HEK293 (cell line): ENCODE results near the gene LAMC3.
A peak's percentile ranks its signal among the peaks of the same experiment; 100 is the strongest.

ENCODE experiments used
- BCL11B ChIP-seq: fragments of 450-650 bp; formaldehyde crosslinking; IDR thresholded peaks from 2 replicates; pipeline ENCODE4 v1.5.1; 2016; ENCODE audit warnings: low read depth, missing biosample characterization, missing genetic modification characterization
- EGR2 ChIP-seq: fragments of 450-650 bp; formaldehyde crosslinking; IDR thresholded peaks from 2 replicates; pipeline ENCODE4 v1.5.1; 2016; ENCODE audit warnings: low read depth, missing biosample characterization, missing genetic modification characterization
- FEZF1 ChIP-seq: fragments of 450-650 bp; formaldehyde crosslinking; IDR thresholded peaks from 2 replicates; pipeline ENCODE4 v1.5.1; 2016; ENCODE audit warnings: missing biosample characterization, missing genetic modification characterization
- GFI1B ChIP-seq: fragments of 450-650 bp; formaldehyde crosslinking; IDR thresholded peaks from 2 replicates; pipeline ENCODE4 v1.5.1; 2016; ENCODE audit warnings: missing biosample characterization, missing genetic modification characterization
- GLI2 ChIP-seq: fragments of 450-650 bp; formaldehyde crosslinking; IDR thresholded peaks from 2 replicates; pipeline ENCODE4; 2017; ENCODE audit warnings: missing biosample characterization, missing genetic modification characterization, low read depth, borderline replicate concordance
- GLIS2 ChIP-seq: fragments of 450-650 bp; formaldehyde crosslinking; IDR thresholded peaks from 2 replicates; pipeline ENCODE4 v1.5.1; 2016; ENCODE audit warnings: missing biosample characterization, missing genetic modification characterization
- HOXA7 ChIP-seq: sonication (generic); formaldehyde crosslinking; IDR thresholded peaks from 2 replicates; pipeline ENCODE4 v1.8.1; 2022; ENCODE audit warnings: missing genetic modification reagents, borderline replicate concordance
- KLF7 ChIP-seq: fragments of 450-650 bp; formaldehyde crosslinking; IDR thresholded peaks from 2 replicates; pipeline ENCODE4 v1.5.1; 2016; ENCODE audit warnings: missing biosample characterization, missing genetic modification characterization, borderline replicate concordance
- ZBTB11 ChIP-seq: fragments of 450-650 bp; formaldehyde crosslinking; conservative IDR thresholded peaks from 2 replicates; pipeline ENCODE4 v1.5.1; 2016; ENCODE audit warnings: low read depth, missing biosample characterization, missing genetic modification characterization
- ZFP41 ChIP-seq: fragments of 450-650 bp; formaldehyde crosslinking; IDR thresholded peaks from 2 replicates; pipeline ENCODE4 v1.5.1; 2016; ENCODE audit warnings: missing biosample characterization, missing genetic modification characterization, borderline replicate concordance
- ZNF121 ChIP-seq: fragments of 450-650 bp; formaldehyde crosslinking; IDR thresholded peaks from 2 replicates; pipeline ENCODE4 v1.5.1; 2016; ENCODE audit warnings: missing biosample characterization, missing genetic modification characterization
- ZNF169 ChIP-seq: fragments of 450-650 bp; formaldehyde crosslinking; IDR thresholded peaks from 2 replicates; pipeline ENCODE4 v1.5.1; 2016; ENCODE audit warnings: missing biosample characterization, missing genetic modification characterization
- ZNF19 ChIP-seq: fragments of 450-650 bp; formaldehyde crosslinking; IDR thresholded peaks from 2 replicates; pipeline ENCODE4; 2016; ENCODE audit warnings: missing biosample characterization, missing genetic modification characterization, low read depth
- ZNF202 ChIP-seq: fragments of 450-650 bp; formaldehyde crosslinking; IDR thresholded peaks from 2 replicates; pipeline ENCODE4 v1.5.1; 2016; ENCODE audit warnings: missing biosample characterization, missing genetic modification characterization, borderline replicate concordance
- ZNF335 ChIP-seq: fragments of 450-650 bp; formaldehyde crosslinking; conservative IDR thresholded peaks from 2 replicates; pipeline ENCODE4 v1.5.1; 2016; ENCODE audit warnings: missing biosample characterization, missing genetic modification characterization
- ZNF404 ChIP-seq: fragments of 450-650 bp; formaldehyde crosslinking; IDR thresholded peaks from 2 replicates; pipeline ENCODE4 v1.5.1; 2017; ENCODE audit warnings: missing biosample characterization, missing genetic modification characterization
- ZNF426 ChIP-seq: fragments of 450-650 bp; formaldehyde crosslinking; IDR thresholded peaks from 2 replicates; pipeline ENCODE4 v1.5.1; 2017; ENCODE audit warnings: missing biosample characterization, missing genetic modification characterization, mild to moderate bottlenecking, inconsistent platforms, moderate library complexity
- ZNF473 ChIP-seq: fragments of 450-650 bp; formaldehyde crosslinking; IDR thresholded peaks from 2 replicates; pipeline ENCODE4 v1.5.1; 2017; ENCODE audit warnings: missing biosample characterization, missing genetic modification characterization
- ZNF518A ChIP-seq: fragments of 450-650 bp; formaldehyde crosslinking; conservative IDR thresholded peaks from 2 replicates; pipeline ENCODE4 v1.5.1; 2016; ENCODE audit warnings: low read depth, missing biosample characterization, missing genetic modification characterization
- ZNF529 ChIP-seq: fragments of 450-650 bp; formaldehyde crosslinking; IDR thresholded peaks from 2 replicates; pipeline ENCODE4 v1.5.1; 2017; ENCODE audit warnings: missing genetic modification characterization, missing biosample characterization; ENCODE audit not compliant: insufficient replicate concordance
- ZNF558 ChIP-seq: fragments of 450-650 bp; formaldehyde crosslinking; IDR thresholded peaks from 2 replicates; pipeline ENCODE4 v1.5.1; 2016; ENCODE audit warnings: missing biosample characterization, missing genetic modification characterization
- ZNF623 ChIP-seq: fragments of 450-650 bp; formaldehyde crosslinking; IDR thresholded peaks from 2 replicates; pipeline ENCODE4 v1.5.1; 2016; ENCODE audit warnings: missing biosample characterization, missing genetic modification characterization
- ZNF639 ChIP-seq: fragments of 450-650 bp; formaldehyde crosslinking; IDR thresholded peaks from 2 replicates; pipeline ENCODE4 v1.5.1; 2016; ENCODE audit warnings: missing biosample characterization, missing genetic modification characterization
- ZNF664 ChIP-seq: fragments of 450-650 bp; formaldehyde crosslinking; IDR thresholded peaks from 2 replicates; pipeline ENCODE4 v1.5.1; 2016; ENCODE audit warnings: missing biosample characterization, missing genetic modification characterization
- ZNF701 ChIP-seq: fragments of 450-650 bp; formaldehyde crosslinking; IDR thresholded peaks from 2 replicates; pipeline ENCODE4 v1.5.1; 2016; ENCODE audit warnings: missing biosample characterization, missing genetic modification characterization
- ZNF707 ChIP-seq: fragments of 450-650 bp; formaldehyde crosslinking; IDR thresholded peaks from 2 replicates; pipeline ENCODE4 v1.5.1; 2016; ENCODE audit warnings: missing biosample characterization, missing genetic modification characterization
- ZNF830 ChIP-seq: fragments of 450-650 bp; IDR thresholded peaks from 2 replicates; pipeline ENCODE4 v1.5.0; 2018; ENCODE audit warnings: missing biosample characterization, missing genetic modification characterization, low read depth, mild to moderate bottlenecking, moderate library complexity
- ZSCAN30 ChIP-seq: fragments of 450-650 bp; IDR thresholded peaks from 2 replicates; pipeline ENCODE4 v1.5.1; 2018; ENCODE audit warnings: missing biosample characterization, mild to moderate bottlenecking, missing genetic modification characterization, moderate library complexity
- ZSCAN5A ChIP-seq: fragments of 450-650 bp; formaldehyde crosslinking; IDR thresholded peaks from 2 replicates; pipeline ENCODE4 v1.5.1; 2016; ENCODE audit warnings: missing biosample characterization, missing genetic modification characterization
- ZXDB ChIP-seq: fragments of 450-650 bp; formaldehyde crosslinking; IDR thresholded peaks from 2 replicates; pipeline ENCODE4 v1.5.1; 2016; ENCODE audit warnings: missing biosample characterization, missing genetic modification characterization

The LAMC3 gene

GRCh38 chr9:130985606-130986162 is 23.3 kb upstream of the LAMC3 start (continued):
- TF ChIP-seq ZNF518A (tag by site-specific recombination), result peak; percentile 91
- no peak for TF ChIP-seq ZNF701 (tag by site-specific recombination)
- peak; percentile 38 for TF ChIP-seq ZXDB
- no peak for TF ChIP-seq BCL11B (tag by site-specific recombination)
- TF ChIP-seq ZSCAN30 (tag by site-specific recombination), result no peak
- no peak; the same call in 1 of the 2 replicates for TF ChIP-seq GLI2 (tag by site-specific recombination)
- peak; percentile 57; the same call in 1 of the 2 replicates for TF ChIP-seq ZNF558
- no peak for TF ChIP-seq ZNF529 (tag by site-specific recombination)
- peak; percentile 63; the same call in 1 of the 2 replicates for TF ChIP-seq ZNF664 (tag by site-specific recombination)
- TF ChIP-seq FEZF1 (tag by site-specific recombination), result no peak
- TF ChIP-seq ZNF623 (tag by site-specific recombination), result peak; percentile 73
- no peak for TF ChIP-seq HOXA7 (CRISPR knock-in tag)
- peak; percentile 54; the same call in 1 of the 2 replicates for TF ChIP-seq ZNF639 (tag by site-specific recombination)
- no peak for TF ChIP-seq ZNF830 (tag by site-specific recombination)
- no peak for TF ChIP-seq ZFP41 (tag by site-specific recombination)
- TF ChIP-seq ZSCAN5A (tag by site-specific recombination), result no peak
- peak; percentile 81; the same call in 1 of the 2 replicates for TF ChIP-seq ZNF404
- TF ChIP-seq ZNF707, result no peak
- TF ChIP-seq ZNF169 (tag by site-specific recombination), result no peak
- no peak for TF ChIP-seq ZNF121 (tag by site-specific recombination)
- TF ChIP-seq ZNF202 (tag by site-specific recombination), result peak; percentile 70; the same call in 1 of the 2 replicates
- peak; percentile 64; the same call in 1 of the 2 replicates for TF ChIP-seq KLF7
- no peak for TF ChIP-seq GLIS2 (tag by site-specific recombination)
- 0 out of 2 replicates have a peak, but pooled peaks have one; percentile 52 for TF ChIP-seq GFI1B (tag by site-specific recombination)
- TF ChIP-seq ZNF473 (tag by site-specific recombination), result no peak
- peak; percentile 85 for TF ChIP-seq ZNF426 (tag by site-specific recombination)
- no peak for TF ChIP-seq ZNF335 (tag by site-specific recombination)
- TF ChIP-seq ZNF19 (tag by site-specific recombination), result 0 out of 2 replicates have a peak, but pooled peaks have one; percentile 25
- TF ChIP-seq EGR2 (tag by site-specific recombination), result no peak
- peak; percentile 65 for TF ChIP-seq ZBTB11 (tag by site-specific recombination)
